ENCODE data around the gene ZNF780A. TPM values are rescaled to one million over a fixed set of nuclear protein-coding genes. Genes with fewer than 3 reads are reported as not detected.

ZNF780A gene
- polyA plus RNA-seq, 3 donors = 9.8 to 14.1 (median 12.6) TPM

DNA sequence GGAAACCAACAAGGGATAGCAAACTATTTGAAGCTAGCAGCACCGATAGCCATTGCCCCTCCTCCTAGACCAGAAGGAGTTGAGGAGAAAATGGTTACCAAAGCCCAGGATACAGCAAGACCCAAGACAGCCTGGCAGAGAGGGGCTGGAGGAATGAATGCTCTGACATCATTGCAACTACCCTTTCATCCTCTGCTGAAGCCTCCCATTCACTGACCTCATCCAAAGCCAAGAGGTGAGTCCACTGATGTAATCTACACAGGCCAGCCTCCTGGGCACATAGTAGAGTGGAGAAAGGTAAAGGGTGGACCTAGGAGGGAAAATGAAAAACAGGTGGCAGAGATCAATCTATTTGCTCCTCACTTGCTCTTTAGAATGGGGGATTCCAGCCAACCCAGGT lies 42.7 kb upstream of the ZNF780A start:
- intact Hi-C loops (cut with micrococcal nuclease) = loop anchor here in 1 of 2 donors (10.0 kb wide), 1 partner anchor 151 kb away; the partner anchor contains the start of gene AKT2
- Histone ChIP-seq H4K20me1 (ENCODE audit: insufficient read depth, low read length) (no peaks in the 10 kb centered on the region), H3K4me1 (ENCODE audit: control insufficient read depth in 1 of 2, insufficient read depth in 2 of 2, low read length in 2 of 2) (no peaks in the 10 kb centered on the region), H3K4me2 (replicated peaks; ENCODE audit: extremely low read depth, low read length, poor library complexity, severe bottlenecking) (no peak overlapping the region), H3K36me3 (replicated peaks in 1 of 2; ENCODE audit: control insufficient read depth in 1 of 2, insufficient read depth in 2 of 2, low read length in 2 of 2) (no peaks in the 10 kb centered on the region), H3K9ac (ENCODE audit: insufficient read depth, low read length, poor library complexity, severe bottlenecking) (no peak overlapping the region), H3K9me3 (replicated peaks in 1 of 2; ENCODE audit: control insufficient read depth in 1 of 2, insufficient read depth in 1 of 2, low read length in 2 of 2) (no peaks in the 10 kb centered on the region), H3K27me3 (ENCODE audit: control insufficient read depth in 2 of 2, insufficient read depth in 2 of 2, low read length in 2 of 2) (peaks cover 2 to 40% of the 10 kb centered on the region in 2 donors), H2AFZ (ENCODE audit: insufficient read depth, low read depth, low read length, poor library complexity, severe bottlenecking) (no peak overlapping the region), H3K4me3 (replicated peaks in 1 of 3; ENCODE audit: low read depth in 2 of 3, low read length in 3 of 3) (no peak overlapping the region), H3K27ac (ENCODE audit: low read depth in 1 of 2, low read length in 2 of 2) (no peak overlapping the region), H3K79me2 (ENCODE audit: insufficient read depth, low read length) (no peaks in the 10 kb centered on the region)
- WGBS (ENCODE audit: insufficient coverage) = no CpG with 5 or more reads among the region's 1 CpG
- H3K4me1 Mint-ChIP-seq = no peaks in the 10 kb centered on the region
- H3K9me3 Mint-ChIP-seq = peaks cover 1 to 17% (median 7%) of the 10 kb centered on the region in 7 donors
- H3K27me3 Mint-ChIP-seq (ENCODE audit: low read depth in 3 of 3) = peaks cover 18 to 43% (median 25%) of the 10 kb centered on the region in 3 donors
- DNase-seq = no peak
- no peaks in the 10 kb centered on the region for H3K36me3 Mint-ChIP-seq
- no peak overlapping the region for H3K4me3 Mint-ChIP-seq
- no peak overlapping the region for H3K27ac Mint-ChIP-seq
- TF ChIP-seq, protein P1, sequence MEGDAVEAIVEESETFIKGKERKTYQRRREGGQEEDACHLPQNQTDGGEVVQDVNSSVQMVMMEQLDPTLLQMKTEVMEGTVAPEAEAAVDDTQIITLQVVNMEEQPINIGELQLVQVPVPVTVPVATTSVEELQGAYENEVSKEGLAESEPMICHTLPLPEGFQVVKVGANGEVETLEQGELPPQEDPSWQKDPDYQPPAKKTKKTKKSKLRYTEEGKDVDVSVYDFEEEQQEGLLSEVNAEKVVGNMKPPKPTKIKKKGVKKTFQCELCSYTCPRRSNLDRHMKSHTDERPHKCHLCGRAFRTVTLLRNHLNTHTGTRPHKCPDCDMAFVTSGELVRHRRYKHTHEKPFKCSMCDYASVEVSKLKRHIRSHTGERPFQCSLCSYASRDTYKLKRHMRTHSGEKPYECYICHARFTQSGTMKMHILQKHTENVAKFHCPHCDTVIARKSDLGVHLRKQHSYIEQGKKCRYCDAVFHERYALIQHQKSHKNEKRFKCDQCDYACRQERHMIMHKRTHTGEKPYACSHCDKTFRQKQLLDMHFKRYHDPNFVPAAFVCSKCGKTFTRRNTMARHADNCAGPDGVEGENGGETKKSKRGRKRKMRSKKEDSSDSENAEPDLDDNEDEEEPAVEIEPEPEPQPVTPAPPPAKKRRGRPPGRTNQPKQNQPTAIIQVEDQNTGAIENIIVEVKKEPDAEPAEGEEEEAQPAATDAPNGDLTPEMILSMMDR (IDR thresholded peaks at IDR 0.05) = no peak

DNA sequence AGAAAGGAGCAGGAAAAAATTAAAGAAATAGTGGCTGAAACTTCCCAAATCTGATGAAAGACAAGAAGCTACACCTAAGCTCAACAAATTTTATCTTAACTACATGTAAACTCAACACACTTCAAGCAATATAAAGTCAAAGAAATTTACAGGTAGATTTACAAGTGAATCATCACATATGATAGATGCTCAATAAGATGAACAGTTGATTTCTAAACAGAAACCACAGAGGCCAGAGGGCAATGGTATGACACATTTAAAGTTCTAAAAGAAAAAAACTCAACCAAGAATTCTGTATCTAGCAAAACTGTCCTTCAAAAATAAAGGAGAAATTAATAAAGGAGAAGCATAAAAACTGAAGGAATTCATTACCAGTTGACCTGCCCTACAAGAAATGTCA lies 39.3 kb upstream of the ZNF780A start:
- Histone ChIP-seq H3K79me2 (ENCODE audit: insufficient read depth, low read length) (no peaks in the 10 kb centered on the region), H3K27ac (ENCODE audit: low read depth in 1 of 2, low read length in 2 of 2) (no peak overlapping the region), H4K20me1 (ENCODE audit: insufficient read depth, low read length) (no peaks in the 10 kb centered on the region), H3K27me3 (ENCODE audit: control insufficient read depth in 2 of 2, insufficient read depth in 2 of 2, low read length in 2 of 2) (peaks cover 5 to 32% of the 10 kb centered on the region in 2 donors), H3K9ac (ENCODE audit: insufficient read depth, low read length, poor library complexity, severe bottlenecking) (no peak overlapping the region), H3K4me1 (ENCODE audit: control insufficient read depth in 1 of 2, insufficient read depth in 2 of 2, low read length in 2 of 2) (no peaks in the 10 kb centered on the region), H3K4me2 (replicated peaks; ENCODE audit: extremely low read depth, low read length, poor library complexity, severe bottlenecking) (no peak overlapping the region), H3K4me3 (replicated peaks in 1 of 3; ENCODE audit: low read depth in 2 of 3, low read length in 3 of 3) (no peak overlapping the region), H2AFZ (ENCODE audit: insufficient read depth, low read depth, low read length, poor library complexity, severe bottlenecking) (no peak overlapping the region), H3K9me3 (replicated peaks in 1 of 2; ENCODE audit: control insufficient read depth in 1 of 2, insufficient read depth in 1 of 2, low read length in 2 of 2) (no peaks in the 10 kb centered on the region), H3K36me3 (replicated peaks in 1 of 2; ENCODE audit: control insufficient read depth in 1 of 2, insufficient read depth in 2 of 2, low read length in 2 of 2) (no peaks in the 10 kb centered on the region)
- TF ChIP-seq, protein P1 (IDR thresholded peaks at IDR 0.05) = no peak
- H3K4me3 Mint-ChIP-seq = no peak overlapping the region
- peaks cover 0 to 17% (median 7%) of the 10 kb centered on the region in 7 donors for H3K9me3 Mint-ChIP-seq
- peaks cover 18 to 52% (median 25%) of the 10 kb centered on the region in 3 donors for H3K27me3 Mint-ChIP-seq (ENCODE audit: low read depth in 3 of 3)
- no peak for DNase-seq
- no peak overlapping the region for H3K27ac Mint-ChIP-seq
- H3K36me3 Mint-ChIP-seq = no peaks in the 10 kb centered on the region
- H3K4me1 Mint-ChIP-seq = no peaks in the 10 kb centered on the region
- intact Hi-C loops (cut with micrococcal nuclease) = loop anchor here in 1 of 2 donors (10.0 kb wide), 1 partner anchor 155 kb away; the partner anchor contains the start of gene AKT2

All from CD14-positive monocyte (primary cell).